Measurements from ENCODE around the gene INPP5J.

GRCh38 chr22:31155422-31155821 is 32.7 kb downstream of the INPP5J start:
- no peak for TF ChIP-seq CTCF (IDR thresholded peaks at IDR 0.05; ENCODE audit: poor library complexity, severe bottlenecking)
- no peak for TF ChIP-seq SMC3 (conservative IDR thresholded peaks at IDR 0.05; ENCODE audit: poor library complexity)
- TF ChIP-seq EZH2 (IDR thresholded peaks at IDR 0.05; ENCODE audit: borderline replicate concordance, insufficient read depth, low read length, poor library complexity, severe bottlenecking), result no peak
- no peak for TF ChIP-seq POLR2AphosphoS5 (IDR thresholded peaks at IDR 0.05)
- no peak for TF ChIP-seq TAF1 (IDR thresholded peaks at IDR 0.05; ENCODE audit: low read depth)
